GM18499 (cell line): Measurements from ENCODE around the gene PACSIN3.
"Not testable (repeated sequence)": the region's sequence is repeated elsewhere in the genome, so short reads cannot be mapped to it uniquely, and the experiment has no call there.

Source experiments
- ATAC-seq: cut with Tn5 transposase; IDR thresholded peaks from one replicate; pipeline ENCODE4 v1.9.1; 2021; ENCODE audit warnings: moderate number of reproducible peaks; ENCODE audit not compliant: insufficient read depth, unreplicated experiment

The PACSIN3 gene

GRCh38 chr11:47198161-47198560 is 11.9 kb upstream of the PACSIN3 start:
- not testable (repeated sequence) for ATAC-seq

GRCh38 chr11:47192111-47192510 is 5.9 kb upstream of the PACSIN3 start:
- ATAC-seq, result no peak

- ATAC-seq, result not testable (repeated sequence)
Observed at GRCh38 chr11:47191137-47191536, 4.9 kb upstream of the PACSIN3 start.

- no peak for ATAC-seq
Observed at GRCh38 chr11:47189100-47189834, 3.0 kb upstream of the PACSIN3 start.

GRCh38 chr11:47188259-47188658 is 2.0 kb upstream of the PACSIN3 start:
- ATAC-seq, result no peak

- ATAC-seq, result no peak
Observed at GRCh38 chr11:47187723-47188122, 1.5 kb upstream of the PACSIN3 start.

- ATAC-seq, result no peak
Observed at GRCh38 chr11:47186700-47187695, 764 bp upstream of the PACSIN3 start.

- ATAC-seq, result no peak
Observed at GRCh38 chr11:47185305-47186075, 744 bp downstream of the PACSIN3 start.

- ATAC-seq, result no peak
Observed at GRCh38 chr11:47184711-47185304, 1.4 kb downstream of the PACSIN3 start.

- no peak for ATAC-seq
Observed at GRCh38 chr11:47183969-47184368, 2.3 kb downstream of the PACSIN3 start.

- no peak for ATAC-seq
Observed at GRCh38 chr11:47183031-47183856, 3.0 kb downstream of the PACSIN3 start.

GRCh38 chr11:47182380-47182779 is 3.9 kb downstream of the PACSIN3 start:
- ATAC-seq, result no peak

GRCh38 chr11:47181271-47181670 is 5.0 kb downstream of the PACSIN3 start:
- ATAC-seq, result no peak

GRCh38 chr11:47180006-47180787 is 6.0 kb downstream of the PACSIN3 start:
- ATAC-seq, result no peak

GRCh38 chr11:47179655-47179991 is 6.6 kb downstream of the PACSIN3 start:
- no peak for ATAC-seq

- no peak for ATAC-seq
Observed at GRCh38 chr11:47178737-47179654, 7.2 kb downstream of the PACSIN3 start.

- no peak for ATAC-seq
Observed at GRCh38 chr11:47178316-47178715, 7.9 kb downstream of the PACSIN3 start.

- ATAC-seq, result no peak
Observed at GRCh38 chr11:47177846-47178245, 8.4 kb downstream of the PACSIN3 start.
